Subcutaneous abdominal adipose tissue (tissue), 5 donors: ENCODE measurements around the gene APOL1.

Experiments used
- H3K27ac ChIP-seq: one replicate; pipeline ENCODE4 v1.7.0; 2013; ENCODE audit warnings: low read depth, mild to moderate bottlenecking, inconsistent platforms, low read length, moderate library complexity
- H3K27me3 ChIP-seq, 5 donors: one replicate each; pipeline ENCODE4 v1.7.0; 2013; ENCODE audit warnings: low read length in 5 of 5, inconsistent platforms in 1 of 5; ENCODE audit not compliant: control insufficient read depth in 5 of 5, insufficient read depth in 4 of 5
- H3K36me3 ChIP-seq, 5 donors: one replicate each; pipeline ENCODE4 v1.7.0; 2013; ENCODE audit warnings: low read length in 5 of 5; ENCODE audit not compliant: control insufficient read depth in 5 of 5, insufficient read depth in 5 of 5
- H3K4me1 ChIP-seq, 5 donors: one replicate each; pipeline ENCODE4 v1.7.0; 2013; ENCODE audit warnings: low read length in 5 of 5, mild to moderate bottlenecking in 3 of 5, moderate library complexity in 1 of 5; ENCODE audit not compliant: control insufficient read depth in 5 of 5, insufficient read depth in 5 of 5
- H3K4me3 ChIP-seq, 5 donors: one replicate each; pipeline ENCODE4 v1.7.0; 2013; ENCODE audit warnings: low read length in 5 of 5, low read depth in 1 of 5
- H3K9ac ChIP-seq, 5 donors: one replicate each; pipeline ENCODE4 v1.7.0; 2013; ENCODE audit warnings: low read length in 5 of 5, mild to moderate bottlenecking in 4 of 5, moderate library complexity in 3 of 5
- H3K9me3 ChIP-seq, 5 donors: one replicate each; pipeline ENCODE4 v1.7.0; 2013; ENCODE audit warnings: low read length in 5 of 5; ENCODE audit not compliant: control insufficient read depth in 5 of 5
- donor health status: healthy.
- donor health status: healthy.
- donor health status: healthy.
- donor health status: healthy.
- donor health status: healthy.

The APOL1 gene

GRCh38 chr22:36303115-36303467 lies 50.2 kb downstream of the APOL1 start:
- H3K36me3 ChIP-seq: peaks cover 3 to 97% (median 96%) of the 10 kb centered on the region in 5 donors
- peaks cover 0 to 33% (median 13%) of the 10 kb centered on the region in 5 donors for H3K4me1 ChIP-seq
- H3K4me3 ChIP-seq: no peak overlapping the region
- H3K27me3 ChIP-seq: no peaks in the 10 kb centered on the region
- H3K9me3 ChIP-seq: no peaks in the 10 kb centered on the region
- H3K9ac ChIP-seq: no peak overlapping the region
- H3K27ac ChIP-seq: no peak overlapping the region

GRCh38 chr22:36303874-36304273 lies 50.9 kb downstream of the APOL1 start:
- H3K4me1 ChIP-seq: peaks cover 0 to 33% (median 13%) of the 10 kb centered on the region in 5 donors
- no peaks in the 10 kb centered on the region for H3K27me3 ChIP-seq
- no peaks in the 10 kb centered on the region for H3K9me3 ChIP-seq
- H3K9ac ChIP-seq: no peak overlapping the region
- no peak overlapping the region for H3K27ac ChIP-seq
- peaks cover 3 to 96% (median 95%) of the 10 kb centered on the region in 5 donors for H3K36me3 ChIP-seq
- H3K4me3 ChIP-seq: no peak overlapping the region

- no peaks in the 10 kb centered on the region for H3K27me3 ChIP-seq
- H3K27ac ChIP-seq: no peak overlapping the region
- H3K9me3 ChIP-seq: no peaks in the 10 kb centered on the region
- H3K9ac ChIP-seq: no peak overlapping the region
- H3K4me1 ChIP-seq: peaks cover 0 to 33% (median 13%) of the 10 kb centered on the region in 5 donors
- H3K36me3 ChIP-seq: peaks cover 3 to 96% (median 95%) of the 10 kb centered on the region in 5 donors
- no peak overlapping the region for H3K4me3 ChIP-seq
Measured at GRCh38 chr22:36304429-36304828, 51.5 kb downstream of the APOL1 start.

- Histone ChIP-seq H3K36me3 (peaks cover 3 to 95% (median 89%) of the 10 kb centered on the region in 5 donors), H3K9me3 (no peaks in the 10 kb centered on the region), H3K9ac (no peak overlapping the region), H3K4me1 (peaks cover 0 to 28% (median 4%) of the 10 kb centered on the region in 5 donors), H3K27ac (no peak overlapping the region), H3K4me3 (no peak overlapping the region), H3K27me3 (no peaks in the 10 kb centered on the region)
Measured at GRCh38 chr22:36305813-36306212, 52.9 kb downstream of the APOL1 start.

- Histone ChIP-seq H3K27me3 (no peaks in the 10 kb centered on the region), H3K27ac (no peak overlapping the region), H3K9ac (no peak overlapping the region), H3K9me3 (no peaks in the 10 kb centered on the region), H3K4me1 (peaks cover 0 to 28% (median 4%) of the 10 kb centered on the region in 5 donors), H3K36me3 (peaks cover 3 to 95% (median 89%) of the 10 kb centered on the region in 5 donors), H3K4me3 (no peak overlapping the region)
Measured at GRCh38 chr22:36306227-36306626, 53.3 kb downstream of the APOL1 start.

- Histone ChIP-seq H3K27ac (no peak overlapping the region), H3K4me3 (no peak overlapping the region), H3K36me3 (peaks cover 0 to 95% (median 85%) of the 10 kb centered on the region in 5 donors), H3K9me3 (no peaks in the 10 kb centered on the region), H3K4me1 (peaks cover 0 to 29% (median 4%) of the 10 kb centered on the region in 5 donors), H3K27me3 (no peaks in the 10 kb centered on the region), H3K9ac (no peak overlapping the region)
Measured at GRCh38 chr22:36308880-36309279, 55.9 kb downstream of the APOL1 start.

GRCh38 chr22:36311386-36312085 lies 58.6 kb downstream of the APOL1 start:
- Histone ChIP-seq H3K36me3 (peaks cover 0 to 93% (median 79%) of the 10 kb centered on the region in 5 donors), H3K27ac (no peak overlapping the region), H3K4me3 (no peak overlapping the region), H3K4me1 (peaks cover 0 to 19% (median 0%) of the 10 kb centered on the region in 5 donors), H3K9ac (no peak overlapping the region), H3K27me3 (no peaks in the 10 kb centered on the region), H3K9me3 (no peaks in the 10 kb centered on the region)

GRCh38 chr22:36315325-36315724 lies 62.4 kb downstream of the APOL1 start:
- H3K9ac ChIP-seq: no peak overlapping the region
- H3K27me3 ChIP-seq: no peaks in the 10 kb centered on the region
- peaks cover 3 to 96% (median 85%) of the 10 kb centered on the region in 5 donors for H3K36me3 ChIP-seq
- H3K4me3 ChIP-seq: no peak overlapping the region
- H3K9me3 ChIP-seq: no peaks in the 10 kb centered on the region
- H3K4me1 ChIP-seq: peaks cover 0 to 24% (median under 1%) of the 10 kb centered on the region in 5 donors
- no peak overlapping the region for H3K27ac ChIP-seq

- peaks cover 3 to 96% (median 83%) of the 10 kb centered on the region in 5 donors for H3K36me3 ChIP-seq
- no peak overlapping the region for H3K27ac ChIP-seq
- peaks cover 0 to 35% (median 4%) of the 10 kb centered on the region in 5 donors for H3K4me1 ChIP-seq
- H3K4me3 ChIP-seq: no peak overlapping the region
- no peaks in the 10 kb centered on the region for H3K27me3 ChIP-seq
- H3K9me3 ChIP-seq: no peaks in the 10 kb centered on the region
- H3K9ac ChIP-seq: no peak overlapping the region
Measured at GRCh38 chr22:36316419-36316818, 63.5 kb downstream of the APOL1 start.
